Left ventricle myocardium inferior (tissue), 1 donor: ENCODE measurements around the gene KLK3. TPM values are rescaled to one million over a fixed set of nuclear protein-coding genes. Genes with fewer than 3 reads are reported as not detected.

ENCODE experiments used
- DNase-seq: peaks from one replicate; pipeline ENCODE4 v3.0.0-alpha.2; 2020
- H3K27ac ChIP-seq: fragments of 200-600 bp; replicated peaks from 2 replicates; pipeline ENCODE4 v1.8.0; 2021
- H3K27me3 ChIP-seq: fragments of 200-600 bp; 2 replicates; pipeline ENCODE4 v1.8.0; 2021; ENCODE audit warnings: low read depth
- H3K36me3 ChIP-seq: fragments of 200-600 bp; 2 replicates; pipeline ENCODE4 v1.8.0; 2021
- H3K4me1 ChIP-seq: fragments of 200-600 bp; 2 replicates; pipeline ENCODE4 v1.8.0; 2021
- H3K4me3 ChIP-seq: fragments of 200-600 bp; 2 replicates; pipeline ENCODE4 v1.8.0; 2021; ENCODE audit warnings: mild to moderate bottlenecking, moderate library complexity
- H3K9me3 ChIP-seq: fragments of 200-600 bp; replicated peaks from 2 replicates; pipeline ENCODE4 v1.8.0; 2021
- CTCF ChIP-seq: fragments of 200-600 bp; IDR thresholded peaks from 2 replicates; pipeline ENCODE4 v1.8.0; 2021; ENCODE audit warnings: antibody characterized with exemption, mild to moderate bottlenecking, borderline replicate concordance
- intact Hi-C: fragments of 100-400 bp; cut with micrococcal nuclease; formaldehyde crosslinking; loops from one replicate; pipeline ENCODE4 v1.11.0; 2022
- total RNA-seq: library from RNA; stranded (reverse); fragmentation: NEBNext Ultra II Directional; extraction: Animal tissue kit (Norgen Biotek cat#: 25700); gene quantifications from one replicate; pipeline ENCODE4 v1.2.1, GENCODE V29; 2021
- donor health status: DM: no; HTN: yes; CAD: no; lungs with severe emphysema.

The KLK3 gene
- total RNA-seq, 1 donor from 2014 or later, result not detected

- no peaks in the 10 kb centered on the region for H3K36me3 ChIP-seq
- H3K4me1 ChIP-seq, result no peaks in the 10 kb centered on the region
- DNase-seq, result no peak
- TF ChIP-seq CTCF, result no peak
- H3K9me3 ChIP-seq, result peaks cover 34% of the 10 kb centered on the region
- intact Hi-C loops, result no loop called here
- no peak overlapping the region for H3K4me3 ChIP-seq
- H3K27me3 ChIP-seq, result peaks cover 30% of the 10 kb centered on the region
- H3K27ac ChIP-seq, result no peak overlapping the region
Observed at GRCh38 chr19:50843701-50844221, 11.0 kb upstream of the KLK3 start.

GRCh38 chr19:50844296-50844935 is 10.3 kb upstream of the KLK3 start:
- Histone ChIP-seq H3K27ac (no peak overlapping the region), H3K4me1 (no peaks in the 10 kb centered on the region), H3K36me3 (no peaks in the 10 kb centered on the region), H3K9me3 (peaks cover 34% of the 10 kb centered on the region), H3K27me3 (peaks cover 36% of the 10 kb centered on the region), H3K4me3 (no peak overlapping the region)
- intact Hi-C loops, result no loop called here
- TF ChIP-seq CTCF, result no peak
- no peak for DNase-seq

- intact Hi-C loops, result no loop called here
- no peak overlapping the region for H3K27ac ChIP-seq
- no peaks in the 10 kb centered on the region for H3K9me3 ChIP-seq
- TF ChIP-seq CTCF, result no peak
- H3K4me1 ChIP-seq, result no peaks in the 10 kb centered on the region
- no peaks in the 10 kb centered on the region for H3K36me3 ChIP-seq
- no peak overlapping the region for H3K4me3 ChIP-seq
- peaks cover 88% of the 10 kb centered on the region for H3K27me3 ChIP-seq
- no peak for DNase-seq
Observed at GRCh38 chr19:50850738-50851137, 4.0 kb upstream of the KLK3 start.

GRCh38 chr19:50851620-50852019 is 3.1 kb upstream of the KLK3 start:
- Histone ChIP-seq H3K36me3 (no peaks in the 10 kb centered on the region), H3K4me1 (no peaks in the 10 kb centered on the region), H3K27me3 (peaks cover 96% of the 10 kb centered on the region), H3K9me3 (no peaks in the 10 kb centered on the region), H3K4me3 (no peak overlapping the region), H3K27ac (no peak overlapping the region)
- no peak for TF ChIP-seq CTCF
- intact Hi-C loops, result no loop called here
- DNase-seq, result no peak

GRCh38 chr19:50857366-50857765 is 2.7 kb downstream of the KLK3 start:
- no peak for TF ChIP-seq CTCF
- H3K27me3 ChIP-seq, result peaks cover 95% of the 10 kb centered on the region
- H3K4me1 ChIP-seq, result no peaks in the 10 kb centered on the region
- intact Hi-C loops, result no loop called here
- no peak overlapping the region for H3K27ac ChIP-seq
- H3K9me3 ChIP-seq, result no peaks in the 10 kb centered on the region
- DNase-seq, result no peak
- H3K4me3 ChIP-seq, result no peak overlapping the region
- H3K36me3 ChIP-seq, result no peaks in the 10 kb centered on the region
